Activated CD8-positive, alpha-beta T cell treated with anti-CD3 and anti-CD28 coated beads, Interleukin-2, amount 10 ng/mL, durations not matched to agents 7 days and 5 days (primary cell): ENCODE measurements around the gene ARMCX6. TPM values are rescaled to one million over a fixed set of nuclear protein-coding genes. Genes with fewer than 3 reads are reported as not detected.
"Not testable (repeated sequence)": the region's sequence is repeated elsewhere in the genome, so short reads cannot be mapped to it uniquely, and the experiment has no call there.

ENCODE experiments used
- ATAC-seq: fragments of 150-1000 bp; cut with Tn5 transposase; one replicate; pipeline ENCODE4 v1.10.0; 2021; ENCODE audit warnings: moderate library complexity
- CTCF ChIA-PET: fragments of 350-600 bp; sonication (Branson Sonifier 250); formaldehyde crosslinking; loops from one replicate; lab custom pipeline; 2021; ENCODE audit warnings: antibody characterized with exemption; lab: Charles Lee
- POLR2A ChIA-PET: fragments of 350-600 bp; sonication (Branson Sonifier 250); formaldehyde crosslinking; loops from one replicate; lab custom pipeline; 2021; ENCODE audit warnings: antibody characterized with exemption; lab: Charles Lee
- DNase-seq: peaks from one replicate; pipeline ENCODE4 v3.0.0-alpha.2; 2020
- H3K27ac Mint-ChIP-seq: one replicate; pipeline ENCODE4 v1.8.0; 2021; ENCODE audit warnings: mild to moderate bottlenecking, mixed read lengths
- H3K27me3 Mint-ChIP-seq: one replicate; pipeline ENCODE4 v1.8.0; 2021; ENCODE audit warnings: low read depth, mixed read lengths
- H3K36me3 Mint-ChIP-seq: one replicate; pipeline ENCODE4 v1.8.0; 2021; ENCODE audit warnings: low read depth, mixed read lengths
- H3K4me1 Mint-ChIP-seq: one replicate; pipeline ENCODE4 v1.8.0; 2021; ENCODE audit warnings: low read depth, mixed read lengths
- H3K4me3 Mint-ChIP-seq: one replicate; pipeline ENCODE4 v1.8.0; 2021; ENCODE audit warnings: mild to moderate bottlenecking, mixed read lengths
- H3K9me3 Mint-ChIP-seq: one replicate; pipeline ENCODE4 v1.8.0; 2022; ENCODE audit warnings: mixed read lengths; ENCODE audit not compliant: insufficient read depth
- total RNA-seq, 2 experiments: library from RNA; stranded (reverse); gene quantifications; one replicate each; pipeline ENCODE4 v1.2.3, GENCODE V29; 2021

Gene ARMCX6
- total RNA-seq, 2 experiments from 2014 or later: 37.9 to 38.4 TPM

DNA sequence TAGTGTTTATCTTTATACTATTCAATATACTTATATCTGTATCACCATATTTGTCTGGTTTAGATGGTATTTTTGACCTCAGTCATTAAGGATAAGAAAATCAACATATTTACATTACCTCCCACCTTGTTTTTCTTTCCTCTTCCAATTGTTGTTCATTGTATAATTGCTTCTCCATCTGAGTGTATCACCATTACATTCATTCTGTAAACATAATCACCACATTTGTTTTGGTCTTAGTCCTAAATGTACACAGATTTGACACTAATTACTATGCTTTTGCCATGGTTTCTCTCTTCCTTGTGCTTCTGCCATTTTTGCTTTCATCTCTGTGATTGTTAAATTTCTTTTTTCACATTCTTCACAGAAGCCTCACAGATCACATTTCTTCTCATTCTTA, 12.7 kb downstream of the ARMCX6 start:
- no peak overlapping the region for H3K4me3 Mint-ChIP-seq
- CTCF ChIA-PET: no interaction called here
- no peak for DNase-seq
- H3K36me3 Mint-ChIP-seq: no peaks in the 10 kb centered on the region
- no peaks in the 10 kb centered on the region for H3K4me1 Mint-ChIP-seq
- peaks cover 3% of the 10 kb centered on the region for H3K27me3 Mint-ChIP-seq
- no peak overlapping the region for H3K27ac Mint-ChIP-seq
- no peaks in the 10 kb centered on the region for H3K9me3 Mint-ChIP-seq
- POLR2A ChIA-PET: no interaction called here
- no peak for ATAC-seq

DNA sequence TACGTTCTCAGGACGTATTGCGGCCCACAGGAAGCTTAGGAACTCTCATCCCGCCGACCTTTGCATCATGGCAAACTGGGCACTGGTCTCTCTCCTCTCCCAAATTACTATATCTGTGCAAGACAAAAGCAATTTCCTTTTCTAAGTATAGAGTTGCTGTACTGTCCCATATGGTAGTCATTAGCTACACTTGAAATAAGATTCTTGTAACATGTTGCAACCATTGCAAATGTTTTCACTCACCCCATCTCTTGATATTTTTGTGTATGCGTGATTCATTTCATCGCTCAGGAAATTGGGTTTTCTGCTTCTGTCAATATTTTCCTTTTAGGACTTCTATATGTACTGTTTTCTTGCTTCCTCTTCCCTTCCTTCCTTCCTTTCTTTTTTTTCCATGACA, 15.7 kb downstream of the ARMCX6 start:
- Mint-ChIP-seq H3K4me1 (no peaks in the 10 kb centered on the region), H3K9me3 (no peaks in the 10 kb centered on the region), H3K4me3 (no peak overlapping the region), H3K27me3 (peaks cover 4% of the 10 kb centered on the region), H3K27ac (no peak overlapping the region), H3K36me3 (no peaks in the 10 kb centered on the region)
- POLR2A ChIA-PET: no interaction called here
- no peak for ATAC-seq
- CTCF ChIA-PET: no interaction called here
- no peak for DNase-seq

DNA sequence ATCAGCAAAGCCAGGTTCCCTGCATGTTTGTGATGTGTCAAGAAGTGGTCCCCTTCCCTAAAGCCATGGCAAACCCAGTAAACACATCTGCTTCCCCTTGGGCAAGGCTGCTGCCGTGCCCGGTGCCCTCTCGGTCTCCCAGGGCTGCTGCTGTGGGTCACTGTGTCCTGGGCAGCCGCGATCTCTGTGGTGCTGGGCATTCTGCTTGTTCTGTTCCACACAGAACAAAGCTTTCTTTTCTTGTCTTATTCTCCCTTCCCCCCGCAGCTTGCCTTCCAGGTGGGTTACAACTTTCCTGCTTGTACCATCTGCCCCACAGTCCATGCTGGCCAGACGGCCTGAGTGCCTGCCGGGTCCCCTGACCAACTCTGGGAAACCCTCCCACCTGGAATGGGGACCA, 18.2 kb downstream of the ARMCX6 start:
- H3K36me3 Mint-ChIP-seq, POLR2A ChIA-PET, ATAC-seq, H3K9me3 Mint-ChIP-seq, H3K4me3 Mint-ChIP-seq, CTCF ChIA-PET, H3K27me3 Mint-ChIP-seq, H3K4me1 Mint-ChIP-seq, H3K27ac Mint-ChIP-seq, DNase-seq: not testable (repeated sequence)

DNA sequence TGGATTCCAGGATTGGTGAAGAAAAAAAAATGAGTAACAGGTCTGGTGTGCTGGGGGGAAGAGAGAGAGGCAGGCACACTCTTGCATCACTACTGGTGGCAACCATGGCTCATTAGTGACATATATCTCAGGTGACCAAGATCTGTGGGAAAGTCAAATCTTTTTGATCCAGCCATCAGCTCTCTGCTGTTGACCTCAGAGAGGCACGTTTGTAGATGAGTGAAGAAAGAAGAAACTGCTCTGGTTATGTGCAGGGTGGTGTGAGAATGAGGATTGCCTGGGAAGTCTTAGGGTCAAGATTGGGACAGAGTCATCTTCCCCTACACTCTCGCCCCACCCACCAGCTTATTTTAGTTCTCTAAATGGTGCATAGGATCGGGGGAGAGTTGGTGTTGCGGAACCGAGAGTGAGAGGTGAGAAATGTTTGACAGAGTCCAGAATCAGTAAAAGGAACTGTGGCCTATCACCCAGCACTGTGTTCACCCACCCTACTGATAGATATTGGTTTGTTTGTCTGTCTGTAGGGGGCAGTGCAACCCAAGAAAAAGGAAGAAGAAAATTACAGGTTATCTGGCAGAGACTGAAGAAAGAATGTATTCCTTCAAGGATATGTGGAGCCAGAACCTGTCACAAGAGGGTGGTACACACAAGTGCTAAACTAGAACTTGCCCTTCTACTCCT, 21.9 kb downstream of the ARMCX6 start:
- no peak overlapping the region for H3K4me3 Mint-ChIP-seq
- ATAC-seq: peak; percentile 74
- DNase-seq: peak; percentile 45
- no peak overlapping the region for H3K27ac Mint-ChIP-seq
- ChIA-PET POLR2A (no interaction called here), CTCF (interaction anchor here (0.6 to 1.2 kb wide), 3 partner anchors 163 to 207 kb away, joined by 3 to 8 read pairs (median 3); no protein-coding TSS in a partner anchor)
- no peaks in the 10 kb centered on the region for H3K36me3 Mint-ChIP-seq
- no peaks in the 10 kb centered on the region for H3K4me1 Mint-ChIP-seq
- no peaks in the 10 kb centered on the region for H3K9me3 Mint-ChIP-seq
- peaks cover 6% of the 10 kb centered on the region for H3K27me3 Mint-ChIP-seq

Other genes with a start within 250 kb of the ARMCX6 start
- under 1 TPM in 1 of 2 experiments, not detected in 1; 0.23 TPM for gene BTK, start 231.8 kb downstream of the ARMCX6 start, total RNA-seq
- gene RPL36A, start 227.0 kb downstream of the ARMCX6 start, total RNA-seq: 100 to 1,000 TPM; 220 to 270 TPM
- gene GLA, start 210.1 kb downstream of the ARMCX6 start, total RNA-seq: 10 to 100 TPM; 34.7 to 38.4 TPM
- 10 to 100 TPM; 41.6 to 44.1 TPM for gene HNRNPH2, start 209.8 kb downstream of the ARMCX6 start, total RNA-seq
- gene ARMCX4, start 132.5 kb downstream of the ARMCX6 start, total RNA-seq: 1 to 10 TPM; 1.2 to 1.5 TPM
- under 1 TPM in 1 of 2 experiments, not detected in 1; 0.18 TPM for gene ARMCX1, start 67.5 kb downstream of the ARMCX6 start, total RNA-seq
- 10 to 100 TPM; 18.4 to 21.6 TPM for gene ARMCX3, start 5.2 kb upstream of the ARMCX6 start, total RNA-seq
- gene ARMCX2, start 41.9 kb upstream of the ARMCX6 start, total RNA-seq: 1 to 10 TPM; 3.6 to 4.4 TPM